GM18873 (cell line): ENCODE data around the gene GSAP.

Experiments
- ATAC-seq: cut with Tn5 transposase; IDR thresholded peaks from one replicate; pipeline ENCODE4 v1.9.1; 2021; ENCODE audit warnings: mild to moderate bottlenecking, moderate library complexity, moderate number of reproducible peaks; ENCODE audit not compliant: unreplicated experiment, low FRiP score

GSAP gene

DNA sequence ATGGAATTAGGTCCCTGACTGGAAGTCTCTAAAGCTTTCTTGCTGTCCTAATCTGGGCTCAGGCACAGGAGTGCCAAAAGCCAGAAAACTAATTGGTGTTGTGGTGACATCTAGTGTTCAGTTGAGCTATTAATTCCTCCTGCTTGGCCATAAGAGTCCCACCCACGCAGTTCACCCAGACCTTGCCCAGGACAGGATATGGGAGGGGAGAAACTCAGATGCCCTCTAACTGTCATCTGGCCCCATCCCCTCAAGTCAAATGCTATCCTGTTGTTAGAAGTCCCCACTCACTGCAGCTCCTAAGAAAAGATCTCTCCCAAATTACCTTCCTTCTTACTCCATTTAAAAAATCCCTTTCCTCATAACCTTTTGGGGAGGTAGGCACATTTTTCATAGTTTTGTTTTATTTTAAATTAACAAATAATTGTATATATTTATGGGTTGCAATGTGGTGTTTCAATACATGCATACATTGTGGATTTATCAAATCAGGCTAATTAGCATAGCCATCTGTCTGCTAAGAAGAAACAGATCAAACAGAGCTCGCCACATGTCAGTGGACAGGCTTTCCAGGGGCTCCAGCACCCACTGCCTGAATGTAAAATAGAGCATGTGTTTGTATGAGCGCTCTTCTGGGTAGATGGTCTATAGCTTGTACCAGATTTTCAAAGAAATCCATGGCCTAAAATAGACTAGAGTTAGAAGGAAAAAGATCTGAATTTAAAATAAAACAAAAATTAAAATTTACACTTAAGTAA, 84.0 kb downstream of the GSAP start:
- ATAC-seq, result peak; percentile 87

GRCh38 chr7:77330169-77330882, 85.8 kb downstream of the GSAP start:
- peak; percentile 43 for ATAC-seq

- ATAC-seq, result peak; percentile 24
Measured at GRCh38 chr7:77329466-77330168, 86.5 kb downstream of the GSAP start.

DNA sequence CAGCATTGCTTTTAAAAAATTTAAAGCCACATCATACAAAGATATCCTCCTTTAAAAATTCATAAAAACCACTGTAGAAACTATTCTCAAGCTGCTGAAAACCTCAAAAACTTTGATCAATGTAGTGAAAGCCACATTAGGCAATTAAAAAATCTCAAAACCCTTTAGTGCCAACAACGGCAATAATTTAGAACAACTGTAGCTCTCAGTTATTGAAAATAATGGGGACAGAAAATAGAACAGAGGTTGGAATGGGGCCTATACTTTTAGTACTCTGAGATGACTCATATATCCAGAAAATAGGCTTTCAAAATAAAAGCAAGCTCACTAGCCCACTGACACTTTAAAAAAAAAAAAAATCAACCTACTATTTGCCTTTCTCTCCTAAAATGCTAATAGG, 87.5 kb downstream of the GSAP start:
- no peak for ATAC-seq

DNA sequence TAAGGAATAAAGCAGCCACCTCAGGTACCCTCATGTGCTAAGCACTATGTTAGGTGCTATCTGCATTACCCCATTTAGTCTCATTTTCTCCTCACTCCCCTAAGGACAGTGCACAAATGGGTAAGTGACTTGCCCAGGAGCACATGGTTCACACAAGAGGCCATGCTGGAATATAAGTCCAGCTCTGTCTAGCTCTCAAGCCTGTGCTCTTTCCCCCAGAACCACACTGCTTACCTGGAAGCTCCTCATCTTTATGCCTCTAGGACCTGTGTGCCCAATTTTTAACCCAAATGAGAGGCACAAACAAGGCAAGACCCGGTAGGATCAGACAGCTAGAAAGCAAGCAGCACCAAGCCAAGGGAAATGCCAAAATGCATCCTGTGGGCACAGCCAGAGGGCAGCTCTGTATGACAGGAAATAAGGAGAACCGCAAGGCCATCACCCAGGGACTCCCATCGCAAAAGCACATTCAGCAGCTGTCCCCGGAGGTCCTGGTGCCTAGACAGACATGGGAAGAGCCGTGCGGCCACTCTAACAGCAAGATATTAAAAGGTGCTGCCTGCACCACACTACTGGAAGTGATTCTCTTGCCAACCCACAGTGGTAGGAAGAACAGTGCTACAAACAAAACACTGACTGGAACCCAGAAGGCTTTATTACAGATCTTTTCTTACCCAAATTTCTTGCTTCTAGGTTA, 88.1 kb downstream of the GSAP start:
- ATAC-seq, result no peak

GRCh38 chr7:77327067-77327931, 88.8 kb downstream of the GSAP start:
- ATAC-seq, result no peak

DNA sequence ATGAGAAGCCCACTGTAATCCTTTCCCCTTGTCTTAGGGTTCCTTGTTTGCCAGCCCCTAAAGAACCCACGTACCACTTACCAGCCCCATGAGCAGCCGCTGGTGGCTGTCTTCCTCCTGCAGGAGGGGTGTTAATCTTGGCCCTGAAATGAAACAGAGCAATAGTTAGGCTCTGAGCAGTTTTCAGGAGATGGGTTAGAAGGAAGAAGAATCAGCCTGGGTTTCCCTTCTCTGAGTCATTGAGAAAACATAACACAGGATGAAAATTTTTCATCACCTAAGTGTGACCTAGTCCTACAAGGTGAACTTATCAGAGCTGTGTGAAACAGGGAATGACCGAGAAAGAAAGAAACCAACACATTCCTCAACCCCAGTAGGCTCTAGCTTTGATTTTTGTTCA, 90.0 kb downstream of the GSAP start:
- ATAC-seq, result no peak

DNA sequence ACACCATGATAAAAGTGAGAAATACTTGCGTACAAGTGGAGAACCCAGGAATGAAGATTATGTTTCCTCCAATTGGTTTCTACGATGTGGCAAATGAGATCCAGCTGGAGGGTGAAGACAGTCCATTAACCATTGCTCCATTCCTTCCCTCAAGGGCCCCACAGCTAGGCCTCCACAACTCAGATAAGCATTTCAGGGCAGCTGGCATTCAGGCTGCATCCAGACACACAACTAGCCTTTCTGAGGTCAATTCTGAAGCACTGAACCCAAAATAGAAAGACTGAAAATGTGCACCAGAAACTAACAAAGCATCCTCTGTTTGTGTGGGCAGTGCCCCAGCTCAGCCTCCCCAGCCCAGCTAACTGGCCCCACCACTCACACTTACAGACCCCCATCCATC, 94.8 kb downstream of the GSAP start:
- ATAC-seq, result no peak

- no peak for ATAC-seq
Measured at GRCh38 chr7:77320714-77321113, 95.4 kb downstream of the GSAP start.

GRCh38 chr7:77320137-77320536, 96.0 kb downstream of the GSAP start:
- no peak for ATAC-seq

DNA sequence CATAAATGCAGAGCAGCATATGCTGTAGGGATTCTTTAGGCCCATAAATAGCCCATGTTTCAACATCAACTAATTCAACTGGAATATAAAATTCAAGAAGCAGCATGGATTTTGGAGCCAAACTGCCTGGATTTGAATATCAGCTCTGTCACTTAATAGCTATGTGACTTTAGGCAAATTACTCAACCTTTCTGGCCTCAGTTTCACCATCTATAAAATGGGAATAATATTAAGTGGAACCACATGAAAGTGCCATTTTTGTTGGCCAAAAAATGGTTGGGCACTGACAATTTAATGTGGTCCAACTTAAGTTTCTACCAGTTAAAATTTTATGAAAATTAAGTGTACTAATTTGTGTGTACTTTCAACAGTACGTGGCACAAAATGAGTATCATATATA, 98.1 kb downstream of the GSAP start:
- ATAC-seq, result no peak

- ATAC-seq, result no peak
Measured at GRCh38 chr7:77316219-77316978, 99.8 kb downstream of the GSAP start.

- ATAC-seq, result no peak
Measured at GRCh38 chr7:77315182-77315591, 101.0 kb downstream of the GSAP start.

- no peak for ATAC-seq
Measured at GRCh38 chr7:77313876-77314480, 102.2 kb downstream of the GSAP start.

GRCh38 chr7:77313085-77313484, 103.1 kb downstream of the GSAP start:
- ATAC-seq, result no peak

- no peak for ATAC-seq
Measured at GRCh38 chr7:77310982-77311381, 105.2 kb downstream of the GSAP start.

DNA sequence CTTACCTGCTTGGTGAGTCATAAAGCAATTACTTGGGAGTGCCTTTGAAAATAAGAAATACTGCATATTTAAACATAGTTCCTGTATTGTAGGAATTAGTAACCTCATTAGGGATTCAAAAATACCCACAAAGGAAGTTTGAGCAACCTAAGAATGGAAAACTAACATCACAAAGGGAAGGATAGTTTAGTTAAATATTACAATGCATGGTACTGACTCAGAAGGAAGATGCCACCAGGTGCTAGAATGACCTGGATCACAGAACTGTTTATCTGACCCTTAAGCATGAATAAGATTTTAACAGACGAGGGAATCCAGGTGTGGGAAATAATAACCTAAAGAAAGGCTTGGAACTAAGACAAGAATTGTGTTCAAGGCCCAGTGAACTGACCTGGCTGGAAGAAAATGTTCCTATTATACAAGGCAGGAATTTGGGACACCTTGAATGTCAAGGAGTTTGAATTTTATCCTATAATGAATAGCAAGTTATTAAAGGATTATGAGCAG, 106.4 kb downstream of the GSAP start:
- no peak for ATAC-seq

DNA sequence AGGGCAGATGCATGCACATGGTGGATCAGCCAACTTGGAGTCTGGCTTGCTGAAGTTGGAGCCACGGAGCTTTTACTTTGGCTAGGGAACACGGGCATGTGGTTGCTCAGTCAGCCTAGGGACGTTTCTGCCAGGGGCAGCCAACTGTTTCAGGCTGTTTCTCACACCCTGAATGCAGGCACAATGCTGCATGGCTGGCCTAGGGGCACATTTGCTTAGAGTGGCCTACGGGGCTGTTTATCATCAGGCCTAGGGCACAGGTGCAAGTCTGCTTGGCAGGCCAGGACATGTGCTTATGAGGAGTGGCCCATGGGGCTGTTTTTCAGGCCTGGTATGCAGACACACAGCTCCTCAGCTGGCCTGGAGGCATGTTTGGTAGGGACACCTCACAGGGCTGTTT, 107.4 kb downstream of the GSAP start:
- ATAC-seq, result no peak
